Mammary epithelial cell (primary cell): ENCODE measurements around the gene LSMEM2.

Source experiments
- EZH2 ChIP-seq: IDR thresholded peaks from 2 replicates; pipeline ENCODE4 v1.6.1; 2012; ENCODE audit warnings: low read length, inconsistent platforms, borderline replicate concordance
- TF ChIP-seq, protein P1 (sequence below), 2 donors: IDR thresholded peaks in 1 of 2; conservative IDR thresholded peaks in 1 of 2; 2 replicates each; pipeline ENCODE4 v1.5.1; 2011 to 2012; ENCODE audit warnings: inconsistent platforms in 2 of 2, low read length in 2 of 2, mild to moderate bottlenecking in 2 of 2, control low read depth in 1 of 2, low read depth in 1 of 2; ENCODE audit not compliant: insufficient read depth in 1 of 2; ENCODE audit errors: extremely low read depth in 1 of 2

DNA sequence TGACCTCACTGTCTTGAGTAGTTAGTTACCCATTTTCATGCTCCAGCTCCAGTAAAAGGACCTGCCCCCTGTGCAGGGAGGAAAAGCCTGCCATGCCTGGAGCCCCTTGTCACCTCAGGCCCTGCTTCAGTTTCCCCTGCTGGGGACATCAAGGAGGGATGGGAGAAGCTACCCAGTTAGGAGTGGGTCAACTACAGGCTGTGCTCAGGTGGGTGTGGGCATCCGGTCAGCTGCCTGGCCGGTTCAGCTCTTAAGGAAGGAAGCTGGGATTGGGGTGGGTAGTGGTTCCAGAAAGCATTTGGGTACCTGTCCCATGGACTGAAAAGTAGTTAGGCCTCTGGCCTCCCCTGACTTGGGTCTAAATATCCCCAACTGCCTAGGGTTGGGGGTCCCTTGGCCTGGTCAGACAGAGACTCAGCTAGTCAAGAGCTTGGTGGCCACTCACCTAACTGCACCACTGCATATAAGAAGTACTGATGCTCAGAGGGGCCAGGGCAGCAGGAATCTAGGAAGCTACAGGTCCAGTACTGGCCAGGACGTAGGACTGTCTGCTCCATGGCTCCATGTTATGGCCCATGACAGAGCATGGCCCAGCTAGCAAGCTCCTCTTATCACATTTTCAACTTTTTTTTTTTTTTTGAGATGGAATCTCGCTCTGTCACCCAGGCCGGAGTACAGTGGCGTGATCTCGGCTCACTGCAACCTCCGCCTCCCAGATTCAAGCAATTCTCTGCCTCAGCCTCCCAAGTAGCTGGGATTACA is 549 bp downstream of the LSMEM2 start:
- TF ChIP-seq, protein P1, sequence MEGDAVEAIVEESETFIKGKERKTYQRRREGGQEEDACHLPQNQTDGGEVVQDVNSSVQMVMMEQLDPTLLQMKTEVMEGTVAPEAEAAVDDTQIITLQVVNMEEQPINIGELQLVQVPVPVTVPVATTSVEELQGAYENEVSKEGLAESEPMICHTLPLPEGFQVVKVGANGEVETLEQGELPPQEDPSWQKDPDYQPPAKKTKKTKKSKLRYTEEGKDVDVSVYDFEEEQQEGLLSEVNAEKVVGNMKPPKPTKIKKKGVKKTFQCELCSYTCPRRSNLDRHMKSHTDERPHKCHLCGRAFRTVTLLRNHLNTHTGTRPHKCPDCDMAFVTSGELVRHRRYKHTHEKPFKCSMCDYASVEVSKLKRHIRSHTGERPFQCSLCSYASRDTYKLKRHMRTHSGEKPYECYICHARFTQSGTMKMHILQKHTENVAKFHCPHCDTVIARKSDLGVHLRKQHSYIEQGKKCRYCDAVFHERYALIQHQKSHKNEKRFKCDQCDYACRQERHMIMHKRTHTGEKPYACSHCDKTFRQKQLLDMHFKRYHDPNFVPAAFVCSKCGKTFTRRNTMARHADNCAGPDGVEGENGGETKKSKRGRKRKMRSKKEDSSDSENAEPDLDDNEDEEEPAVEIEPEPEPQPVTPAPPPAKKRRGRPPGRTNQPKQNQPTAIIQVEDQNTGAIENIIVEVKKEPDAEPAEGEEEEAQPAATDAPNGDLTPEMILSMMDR (conservative IDR thresholded peaks at IDR 0.05 in 1 of 2, IDR thresholded peaks at IDR 0.05 in 1 of 2; ENCODE audit: extremely low read depth in 1 of 2, insufficient read depth in 1 of 2, low read depth in 1 of 2, low read length in 2 of 2), result no peak
- no peak for TF ChIP-seq EZH2
